Erythroblast (primary cell): ENCODE results near the gene LRP1B.

Experiments used
- DNase-seq, 2 experiments: peaks; one replicate each; lab custom pipeline; 2025; lab: John Stamatoyannopoulos, UW
- GATA1 ChIP-seq: IDR thresholded peaks from 2 replicates; pipeline ENCODE4 v1.6.1; 2011; ENCODE audit warnings: low read depth, mild to moderate bottlenecking, control low read depth, low read length, moderate library complexity
- POLR2A ChIP-seq: IDR thresholded peaks from 2 replicates; pipeline ENCODE4 v1.6.1; 2011; ENCODE audit warnings: mild to moderate bottlenecking, low read length

Gene LRP1B

DNA sequence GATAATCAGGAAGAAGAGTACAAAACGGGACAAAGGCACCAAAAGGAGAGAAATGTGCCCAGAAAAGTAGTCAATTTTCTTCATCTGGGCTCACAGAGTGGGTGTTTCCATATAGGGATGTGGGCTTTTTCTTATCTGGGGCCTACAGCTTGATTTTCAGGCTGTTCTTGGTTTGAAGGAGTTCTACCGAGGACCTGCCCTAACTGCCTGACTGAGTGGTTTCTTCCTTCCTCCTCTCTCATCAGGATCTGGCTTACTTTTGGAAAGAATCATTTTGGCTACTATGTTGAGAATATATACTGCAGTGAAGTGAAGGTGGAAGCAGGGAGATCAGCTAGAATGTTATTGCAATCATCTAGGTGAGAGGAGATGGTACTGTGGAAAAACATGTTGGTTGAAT lies 316.7 kb downstream of the LRP1B start:
- DNase-seq = no peak
- TF ChIP-seq GATA1 = no peak
- no peak for TF ChIP-seq POLR2A

DNA sequence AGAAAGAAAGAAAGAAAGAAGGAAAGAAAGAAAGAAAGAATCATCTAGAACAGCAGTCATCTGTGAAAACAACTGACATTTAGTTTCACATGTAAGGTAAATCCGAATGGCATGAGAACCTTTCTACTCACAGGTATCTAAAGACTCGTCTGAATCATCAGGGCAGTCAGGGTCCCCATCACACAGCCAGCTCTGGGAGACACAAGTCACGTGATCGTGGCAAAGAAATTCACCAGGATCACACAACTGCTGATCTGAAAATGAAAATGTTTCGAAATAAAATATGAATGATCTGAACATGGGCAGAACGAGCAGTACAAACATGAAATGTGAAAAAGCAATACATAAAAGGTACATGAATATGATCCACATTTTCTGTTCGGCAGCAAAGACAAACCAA lies 320.7 kb downstream of the LRP1B start:
- TF ChIP-seq GATA1 (no peak), POLR2A (no peak)
- no peak for DNase-seq

DNA sequence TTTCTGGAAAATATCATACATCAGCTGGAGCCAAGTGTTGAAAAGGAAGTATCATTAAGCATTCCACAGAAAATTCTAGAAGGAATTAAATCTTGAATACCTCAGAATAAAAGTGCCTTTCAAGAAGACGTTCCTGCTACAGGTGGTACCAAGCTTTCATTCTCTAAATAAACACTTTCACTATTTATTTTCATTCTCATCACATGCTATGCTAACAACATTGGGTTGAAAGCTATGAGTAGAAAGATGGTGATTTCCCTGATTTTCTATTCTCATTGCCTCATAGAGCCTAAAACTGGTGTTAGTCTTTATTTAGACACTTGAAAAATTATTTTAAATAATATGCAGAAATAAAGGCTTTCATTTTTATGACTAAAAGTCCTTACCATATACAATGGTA lies 324.7 kb downstream of the LRP1B start:
- TF ChIP-seq POLR2A (no peak), GATA1 (no peak)
- no peak for DNase-seq

DNA sequence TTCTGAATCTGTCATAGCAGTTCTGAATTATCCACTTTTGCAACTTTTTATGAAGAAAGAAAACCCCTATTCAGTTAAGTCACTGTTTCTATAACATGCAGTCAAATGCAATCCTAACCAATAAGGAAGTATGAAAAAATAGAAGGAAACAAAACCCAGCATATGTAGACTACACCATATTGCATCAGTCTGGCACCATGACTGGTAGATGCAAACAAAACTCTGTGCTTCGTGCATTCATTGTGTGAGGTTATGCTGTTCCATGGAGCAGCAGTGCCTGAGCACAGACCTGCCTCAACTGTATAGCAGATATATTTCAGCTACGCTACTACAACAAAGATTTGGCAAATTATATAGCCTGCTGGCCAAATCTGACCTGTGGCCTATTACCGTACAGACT lies 325.5 kb downstream of the LRP1B start:
- TF ChIP-seq POLR2A (no peak), GATA1 (no peak)
- no peak for DNase-seq

DNA sequence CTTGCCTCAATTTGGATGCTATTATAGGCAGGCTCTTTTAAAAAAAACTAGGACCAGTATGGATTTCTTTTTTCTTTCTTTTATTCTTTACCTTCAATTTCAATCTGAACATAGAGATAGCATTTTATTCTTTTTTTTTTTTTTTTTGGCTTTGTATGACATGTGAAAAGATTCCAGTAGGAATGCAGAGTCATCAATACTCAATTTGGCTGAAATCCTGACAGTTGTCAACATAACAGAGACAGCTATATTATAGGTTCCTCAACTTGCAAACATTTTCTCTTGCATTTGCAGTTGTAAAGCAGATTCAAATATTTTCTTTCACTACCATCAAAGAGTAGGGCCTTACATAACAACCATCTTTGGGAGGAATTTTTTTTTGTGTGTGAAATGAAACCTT lies 334.4 kb downstream of the LRP1B start:
- no peak for DNase-seq
- TF ChIP-seq POLR2A (no peak), GATA1 (no peak)

DNA sequence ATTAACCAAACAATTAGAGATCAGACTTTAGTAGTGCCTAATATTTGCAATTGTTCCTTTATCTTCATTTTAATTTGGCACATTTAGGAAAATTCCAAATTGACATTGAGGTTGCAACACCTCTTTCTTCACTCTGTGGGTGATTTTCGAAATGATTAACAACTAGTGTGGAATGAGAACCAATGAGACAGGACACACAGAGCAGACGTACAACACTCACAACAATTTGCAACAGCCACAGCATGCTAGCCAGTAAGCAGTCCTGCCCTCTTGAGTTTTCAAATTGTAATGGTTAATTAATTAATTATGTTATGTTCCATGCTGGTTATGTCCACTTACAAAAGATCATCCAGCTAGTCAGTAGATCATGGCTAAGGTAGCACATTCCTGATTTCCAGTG lies 339.3 kb downstream of the LRP1B start:
- TF ChIP-seq GATA1 (no peak), POLR2A (no peak)
- DNase-seq = no peak

DNA sequence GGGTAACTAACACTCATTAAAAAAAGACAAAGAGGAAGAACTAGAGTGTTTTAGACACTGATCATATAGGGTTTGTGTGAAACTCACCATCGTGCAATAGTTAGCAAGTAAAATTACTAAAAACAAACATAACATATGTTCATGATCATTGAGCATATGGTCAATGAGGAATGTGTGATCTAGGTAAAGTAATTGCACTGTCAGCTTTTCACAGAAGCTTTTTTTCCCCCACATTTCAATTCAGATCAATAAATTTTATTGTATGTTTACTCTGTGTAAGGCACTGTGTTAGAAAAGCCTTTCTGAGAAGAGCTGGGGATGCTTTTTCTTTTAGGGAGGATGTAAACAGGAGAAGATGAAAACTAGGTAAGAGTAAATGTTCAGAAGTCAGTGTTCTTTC lies 348.2 kb downstream of the LRP1B start:
- DNase-seq = no peak
- TF ChIP-seq GATA1 (no peak), POLR2A (no peak)

DNA sequence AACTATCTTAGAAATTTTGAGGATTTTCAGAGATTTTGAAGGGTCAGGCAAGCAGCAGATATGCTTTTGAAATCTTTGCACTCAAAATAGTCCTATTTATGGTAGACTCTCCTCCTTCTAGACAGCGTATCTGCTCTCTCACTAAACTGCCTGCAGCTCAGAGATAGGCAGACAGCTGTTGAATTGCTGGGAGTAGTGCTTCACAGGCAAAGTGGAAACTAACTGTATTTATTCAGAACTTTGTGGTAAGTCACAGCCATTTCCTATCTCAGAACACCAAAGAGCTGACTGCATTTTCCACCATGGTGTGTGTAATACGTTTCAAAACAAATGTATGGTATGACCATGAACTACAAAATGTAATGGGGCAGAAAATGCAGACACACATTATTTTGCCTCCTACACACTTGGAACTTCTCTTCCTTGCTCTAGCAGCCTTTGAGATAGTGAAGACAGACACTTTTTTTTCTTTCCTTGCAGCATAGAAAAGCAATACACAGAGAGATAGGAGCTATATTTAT lies 352.4 kb downstream of the LRP1B start:
- TF ChIP-seq GATA1 (no peak), POLR2A (no peak)
- no peak for DNase-seq

DNA sequence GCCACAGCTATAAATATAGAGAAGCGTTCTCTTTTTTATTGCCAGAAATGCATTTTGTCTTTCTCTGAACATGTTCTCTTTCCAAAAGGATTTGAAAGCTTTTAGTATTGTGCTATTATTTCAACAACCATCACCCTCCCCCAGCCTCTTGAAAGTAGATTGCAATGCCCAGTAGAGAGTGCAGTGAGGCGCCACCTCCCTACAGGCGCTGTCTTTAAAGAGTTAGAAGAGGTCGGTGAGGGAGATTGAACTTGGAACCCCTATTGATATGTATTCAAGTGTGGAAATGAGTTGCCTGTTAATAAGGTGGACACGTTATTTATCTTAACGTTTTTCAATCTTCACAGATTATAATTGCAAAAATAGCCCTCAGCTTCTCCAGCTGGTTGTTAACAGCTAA lies 360.3 kb downstream of the LRP1B start:
- no peak for DNase-seq
- TF ChIP-seq GATA1 (no peak), POLR2A (no peak)

DNA sequence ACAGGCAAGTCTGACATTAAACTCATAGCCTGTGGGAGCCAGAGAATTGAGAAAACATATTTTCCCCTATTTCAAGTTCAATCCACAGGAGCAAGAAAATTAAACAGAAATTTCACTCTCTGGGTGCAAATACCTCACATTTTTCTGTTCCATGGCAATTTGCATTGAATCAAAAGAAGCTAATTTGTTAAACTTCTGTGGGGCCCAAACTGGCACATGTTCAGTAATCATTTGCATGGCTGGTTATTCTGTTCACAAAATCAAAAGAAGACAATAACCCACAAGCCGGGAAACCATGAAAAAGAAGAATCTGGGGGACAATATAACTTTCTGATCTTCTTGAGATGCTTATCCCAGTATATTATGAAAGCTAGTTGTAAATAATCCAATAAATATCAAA lies 363.1 kb downstream of the LRP1B start:
- TF ChIP-seq GATA1 = no peak
- TF ChIP-seq POLR2A = no peak
- no peak for DNase-seq

DNA sequence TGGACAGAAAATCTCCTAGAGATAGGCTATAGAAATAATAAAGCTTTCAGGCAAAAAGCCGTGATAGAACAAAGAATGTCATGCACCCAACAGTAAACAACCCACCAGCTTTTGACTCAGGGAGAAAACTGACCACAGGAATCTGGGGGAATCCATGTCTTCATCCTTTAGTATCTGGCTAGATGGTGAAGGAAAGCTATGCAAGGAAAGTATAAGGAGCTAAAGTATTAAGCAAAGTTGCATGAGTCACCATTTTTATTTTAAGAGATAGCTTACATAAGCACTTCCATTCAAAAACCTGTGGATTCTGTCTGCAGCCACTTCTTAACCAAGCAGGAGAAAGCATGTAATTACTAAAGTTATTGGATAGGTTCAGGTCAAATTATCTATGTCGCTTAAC lies 363.8 kb downstream of the LRP1B start:
- DNase-seq = no peak

DNA sequence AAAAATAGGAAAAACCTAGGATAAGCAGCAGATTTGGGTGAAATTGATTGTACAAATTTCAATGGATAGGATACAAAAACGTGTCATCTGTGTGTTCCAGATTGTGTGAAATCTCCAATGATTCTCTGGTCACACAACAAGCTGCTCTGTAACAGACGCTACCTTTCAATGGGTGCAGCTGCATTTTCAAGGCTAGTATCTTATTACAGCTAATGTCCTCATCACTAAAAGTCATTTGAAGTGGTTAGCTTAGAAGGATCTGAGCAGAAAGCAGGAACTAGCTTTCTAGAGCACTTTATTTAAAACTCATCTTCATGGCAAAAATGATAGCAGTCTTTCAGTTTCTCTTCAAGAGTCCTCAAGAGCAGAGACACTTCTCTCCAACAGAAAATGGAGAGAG lies 364.6 kb downstream of the LRP1B start:
- TF ChIP-seq GATA1 (no peak), POLR2A (no peak)

More for the DNA sequence above, 363.8 kb downstream of the LRP1B start:
- TF ChIP-seq POLR2A = no peak
- no peak for TF ChIP-seq GATA1

DNA sequence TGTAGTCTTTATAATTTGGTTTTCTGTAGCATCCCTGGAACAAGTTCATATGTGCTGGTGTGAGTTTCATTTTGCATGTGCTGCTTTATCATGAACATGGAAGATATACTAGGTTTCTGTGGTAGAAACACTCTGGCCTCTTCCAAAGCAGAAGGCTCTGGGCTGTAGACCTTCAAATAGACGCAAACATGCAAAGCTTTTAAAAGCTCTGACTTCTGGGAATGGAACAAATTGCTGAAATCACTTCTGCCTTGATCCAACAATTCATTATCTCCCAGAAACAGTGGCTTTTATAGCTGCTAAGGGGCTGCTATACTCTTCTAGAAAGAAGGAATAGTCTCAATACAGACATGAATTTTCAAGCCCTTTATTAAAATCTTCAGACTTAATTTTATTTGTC lies 382.2 kb downstream of the LRP1B start:
- TF ChIP-seq GATA1 = no peak
- DNase-seq = no peak

More for the DNA sequence above, 364.6 kb downstream of the LRP1B start:
- no peak for DNase-seq

DNA sequence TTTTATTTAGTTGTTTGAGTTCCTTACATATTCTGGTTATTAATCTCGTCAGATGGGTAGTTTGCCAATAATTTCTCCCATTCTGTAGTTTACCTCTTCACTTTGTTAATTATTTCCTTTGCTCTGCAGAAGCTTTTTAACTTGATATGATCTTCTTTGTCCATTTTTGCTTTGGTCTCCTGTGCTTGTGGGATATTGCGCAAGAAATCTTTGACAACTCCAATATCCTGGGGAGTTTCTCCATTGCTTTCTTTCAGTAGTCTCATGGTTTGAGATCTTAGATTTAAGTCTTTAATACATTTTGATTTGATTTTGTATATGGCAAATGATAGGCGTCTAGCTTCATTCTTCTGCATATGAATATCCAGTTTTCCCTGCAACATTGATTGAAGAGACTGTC lies 389.2 kb downstream of the LRP1B start:
- DNase-seq = no peak
- TF ChIP-seq POLR2A = no peak
- TF ChIP-seq GATA1 = no peak

DNA sequence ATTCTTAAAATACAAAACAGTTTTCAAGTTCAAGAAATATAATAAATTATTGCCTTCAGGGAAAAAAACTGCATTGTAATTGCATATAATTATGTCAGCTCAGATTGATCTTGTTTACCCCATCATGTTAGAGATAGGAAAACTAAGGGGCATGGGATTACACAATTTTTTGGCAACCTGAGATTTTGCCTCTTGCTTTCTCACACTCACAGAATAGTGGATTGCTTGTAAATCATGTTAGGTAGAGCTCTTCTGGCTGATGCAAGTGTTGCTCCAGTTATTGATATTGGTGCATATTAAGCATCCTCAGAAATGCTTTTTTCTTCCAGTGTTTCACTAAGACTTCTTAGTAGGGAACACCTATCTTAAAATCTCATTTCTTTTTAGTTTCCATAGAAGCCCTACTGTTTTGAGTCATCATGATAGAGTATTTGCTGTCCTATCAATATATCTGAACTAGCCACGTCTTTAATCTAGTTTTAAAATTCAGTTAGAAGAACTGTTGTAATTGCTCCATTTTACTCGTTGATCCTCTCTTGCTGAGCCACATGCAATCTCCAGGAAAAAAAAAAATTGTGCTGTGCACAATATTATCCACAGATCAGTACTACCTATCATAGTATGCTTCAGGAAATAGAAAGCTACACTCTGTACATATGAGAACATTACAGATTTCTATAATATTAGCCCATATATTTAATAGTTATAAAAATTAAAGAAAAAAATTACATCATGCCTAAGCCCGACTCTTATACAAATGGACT lies 393.1 kb downstream of the LRP1B start:
- DNase-seq = no peak
- TF ChIP-seq GATA1 = no peak
- no peak for TF ChIP-seq POLR2A

DNA sequence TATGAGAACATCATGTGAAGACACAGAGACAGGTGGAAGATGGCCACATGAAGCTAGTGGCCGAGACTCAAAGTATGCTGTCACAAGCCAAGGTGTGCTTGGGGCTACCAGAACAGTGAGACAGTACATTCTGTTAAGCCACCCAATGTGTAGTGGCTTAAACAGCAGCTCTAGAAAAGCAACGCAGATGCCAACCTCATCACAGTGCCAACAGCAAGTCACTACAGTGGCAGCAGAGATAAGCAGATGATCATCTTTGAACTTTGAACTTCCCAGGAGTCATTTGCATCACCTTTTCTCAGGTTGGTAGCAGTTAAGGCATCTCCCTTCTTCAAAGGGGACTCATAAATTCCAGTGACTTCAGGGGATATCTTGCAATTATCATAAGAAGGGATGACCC lies 394.4 kb downstream of the LRP1B start:
- no peak for DNase-seq
- no peak for TF ChIP-seq GATA1
- TF ChIP-seq POLR2A = no peak
